ENCODE data around the gene FASTKD1.
"Not testable (repeated sequence)": the region's sequence is repeated elsewhere in the genome, so short reads cannot be mapped to it uniquely, and the experiment has no call there.

FASTKD1 gene

DNA sequence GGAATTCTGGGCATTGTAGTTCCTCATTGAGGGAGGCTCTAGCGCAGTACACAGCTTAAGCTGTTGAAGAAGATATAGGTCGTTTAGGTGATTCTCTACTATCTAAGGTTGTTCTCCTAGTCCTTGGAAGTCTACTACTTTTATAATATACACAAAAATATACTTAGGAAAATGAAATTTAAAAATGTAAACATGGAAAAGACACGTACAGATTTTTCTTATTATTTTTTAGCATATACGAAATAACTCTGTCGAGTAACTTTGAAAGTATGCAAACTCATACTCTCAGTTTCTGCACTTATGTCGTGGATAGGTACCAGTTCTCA lies 272 bp upstream of the FASTKD1 start:
- no peak for TF ChIP-seq CTCF (IDR thresholded peaks at IDR 0.05; ENCODE audit: extremely low read depth, missing control alignments)
- DNase-seq (ENCODE audit: low spot score), result no peak

DNA sequence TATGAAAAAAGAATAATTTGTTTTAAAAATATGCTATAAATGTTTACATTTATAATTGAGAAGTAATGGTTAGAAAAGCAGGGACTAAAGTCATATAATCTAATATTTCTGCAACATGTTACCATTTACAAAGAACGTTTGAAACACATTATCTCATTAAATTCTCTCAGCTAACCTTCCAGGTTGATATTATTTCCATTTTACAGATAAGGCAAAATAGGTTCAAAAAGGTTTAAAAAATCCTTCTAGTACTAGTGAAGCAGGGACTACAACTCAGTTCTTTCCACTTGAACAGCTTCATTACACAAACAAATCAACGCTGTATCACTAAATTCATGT lies 875 bp downstream of the FASTKD1 start:
- TF ChIP-seq CTCF (IDR thresholded peaks at IDR 0.05; ENCODE audit: extremely low read depth, missing control alignments), result no peak

GRCh38 chr2:169572189-169572588 lies 1.5 kb downstream of the FASTKD1 start:
- TF ChIP-seq CTCF (IDR thresholded peaks at IDR 0.05; ENCODE audit: extremely low read depth, missing control alignments), result no peak

More for the DNA sequence above, 875 bp downstream of the FASTKD1 start:
- DNase-seq (ENCODE audit: low spot score), result no peak

GRCh38 chr2:169571571-169571970 lies 2.1 kb downstream of the FASTKD1 start:
- DNase-seq (ENCODE audit: low spot score), result no peak
- no peak for TF ChIP-seq CTCF (IDR thresholded peaks at IDR 0.05; ENCODE audit: extremely low read depth, missing control alignments)

More at GRCh38 chr2:169572189-169572588, 1.5 kb downstream of the FASTKD1 start:
- DNase-seq (ENCODE audit: low spot score), result no peak

- DNase-seq (ENCODE audit: low spot score), result not testable (repeated sequence)
These were observed 2.9 kb downstream of the FASTKD1 start for GRCh38 chr2:169570752-169571151.

GRCh38 chr2:169569948-169570347 lies 3.7 kb downstream of the FASTKD1 start:
- no peak for DNase-seq (ENCODE audit: low spot score)
- TF ChIP-seq CTCF (IDR thresholded peaks at IDR 0.05; ENCODE audit: extremely low read depth, missing control alignments), result no peak

DNA sequence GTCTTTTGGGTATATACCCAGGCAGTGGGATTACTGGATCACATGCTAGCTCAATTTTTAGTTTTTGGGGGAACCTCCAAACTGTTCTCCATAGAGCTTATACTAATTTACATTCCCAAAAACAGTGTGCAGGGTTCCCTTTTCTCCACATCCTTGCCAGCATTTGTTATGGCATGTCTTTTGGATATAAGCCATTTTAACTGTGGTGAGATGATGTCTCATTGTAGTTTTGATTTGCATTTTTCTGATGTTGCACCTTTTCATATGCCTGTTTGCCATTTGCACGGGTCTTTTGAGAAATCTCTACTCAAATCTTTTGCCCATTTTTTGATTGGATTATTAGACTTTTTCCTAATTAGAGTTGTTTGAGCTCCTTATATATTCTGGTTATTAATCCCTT lies 8.0 kb downstream of the FASTKD1 start:
- no peak for DNase-seq (ENCODE audit: low spot score)
- no peak for TF ChIP-seq CTCF (IDR thresholded peaks at IDR 0.05; ENCODE audit: extremely low read depth, missing control alignments)

DNA sequence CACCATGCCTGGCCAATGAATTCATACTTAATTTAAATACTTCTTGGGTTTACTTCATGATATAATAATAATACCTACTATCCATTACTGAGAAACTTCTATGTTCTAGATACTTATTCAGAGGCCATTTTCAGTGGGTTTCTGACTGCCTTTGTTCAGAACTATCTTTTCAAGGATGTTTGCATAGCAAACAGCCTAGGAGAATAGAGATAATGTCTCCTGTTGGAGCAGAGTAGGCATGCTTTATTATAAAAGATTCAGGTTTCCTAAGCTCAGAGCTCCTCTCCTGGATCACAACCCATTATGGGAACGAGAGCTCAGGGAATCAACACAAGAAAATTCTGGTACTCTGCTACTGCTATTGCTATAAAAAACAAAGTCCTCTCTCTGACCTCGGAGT lies 11.1 kb downstream of the FASTKD1 start:
- no peak for DNase-seq (ENCODE audit: low spot score)
- TF ChIP-seq CTCF (IDR thresholded peaks at IDR 0.05; ENCODE audit: extremely low read depth, missing control alignments), result no peak

DNA sequence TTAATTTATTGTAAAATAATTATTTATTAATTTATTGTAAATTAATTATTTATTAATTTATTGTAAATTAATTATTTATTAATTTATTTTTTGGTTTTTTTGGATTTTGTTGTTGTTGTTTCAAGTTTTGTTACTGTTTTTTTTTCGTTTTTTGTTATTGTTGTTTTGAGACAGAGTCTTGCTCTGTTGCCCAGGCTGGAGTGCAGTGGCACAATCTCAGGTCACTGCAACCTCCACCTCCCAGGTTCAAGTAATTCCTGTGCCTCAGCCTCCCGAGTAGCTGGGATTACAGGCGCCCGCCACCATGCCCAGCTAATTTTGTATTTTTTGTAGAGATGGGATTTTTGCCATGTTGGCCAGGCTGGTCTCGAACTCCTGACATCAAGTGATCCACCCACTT lies 11.6 kb downstream of the FASTKD1 start:
- DNase-seq (ENCODE audit: low spot score), result not testable (repeated sequence)
